DMS 273 (cell line): ENCODE results near the gene IL4I1.

Experiments
- DNase-seq: peaks from one replicate; lab custom pipeline; 2025; ENCODE audit not compliant: unreplicated experiment; lab: John Stamatoyannopoulos, UW

The IL4I1 gene

GRCh38 chr19:49880162-49880869, 16.4 kb downstream of the IL4I1 start:
- DNase-seq, result no peak

DNA sequence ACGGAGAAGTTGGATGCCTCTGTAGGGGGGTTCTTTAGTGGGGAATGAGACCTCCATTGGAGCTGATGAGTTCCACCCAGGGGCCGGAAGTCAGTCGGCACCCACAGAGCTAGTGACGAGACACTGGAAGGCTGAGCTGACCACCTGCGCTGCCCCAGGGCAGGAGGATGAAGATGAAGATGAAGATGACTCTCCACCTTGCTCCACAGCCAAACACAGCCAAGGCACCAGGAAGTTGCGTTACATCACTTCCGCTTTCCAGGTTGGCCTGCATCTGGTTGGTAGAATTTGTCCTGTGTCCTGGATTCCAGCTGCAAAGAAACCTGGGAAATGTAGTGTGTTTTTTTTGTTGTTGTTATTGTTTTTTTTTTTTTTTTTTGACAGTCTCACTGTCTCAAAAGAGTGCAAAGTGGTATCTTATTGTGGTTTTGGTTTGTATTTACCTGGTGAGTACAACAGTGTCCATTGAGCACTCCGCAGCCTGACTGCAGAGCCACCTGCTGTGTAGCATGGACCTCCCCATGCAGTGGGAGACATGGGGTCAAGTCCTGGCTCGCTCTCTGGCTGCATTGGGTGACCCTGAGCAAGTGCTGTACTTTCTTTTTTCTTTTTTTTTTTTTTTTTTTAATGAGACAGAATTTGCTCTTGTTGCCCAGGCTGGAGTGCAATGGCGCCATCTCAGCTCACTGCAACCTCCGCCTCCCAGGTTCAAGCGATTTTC, 17.3 kb downstream of the IL4I1 start:
- DNase-seq, result peak; percentile 32

DNA sequence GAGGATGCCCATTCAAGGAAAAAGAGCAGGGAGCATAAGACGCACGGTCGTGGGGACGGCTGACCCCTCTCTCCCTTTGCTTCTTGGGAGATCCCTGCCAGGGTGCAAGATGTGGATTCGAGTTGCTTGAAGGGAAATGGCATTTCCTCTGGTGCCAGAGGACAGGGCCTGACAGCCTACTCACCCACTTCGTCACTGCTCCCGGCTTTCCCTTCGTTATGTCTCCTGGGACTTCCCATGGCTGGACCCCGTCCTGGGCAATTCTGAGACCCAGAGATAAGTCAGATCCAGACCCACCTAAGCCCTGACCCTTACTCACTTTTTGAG, 18.0 kb downstream of the IL4I1 start:
- DNase-seq, result no peak

- peak; percentile 99 for DNase-seq
Measured at GRCh38 chr19:49877879-49878743, 18.6 kb downstream of the IL4I1 start.

DNA sequence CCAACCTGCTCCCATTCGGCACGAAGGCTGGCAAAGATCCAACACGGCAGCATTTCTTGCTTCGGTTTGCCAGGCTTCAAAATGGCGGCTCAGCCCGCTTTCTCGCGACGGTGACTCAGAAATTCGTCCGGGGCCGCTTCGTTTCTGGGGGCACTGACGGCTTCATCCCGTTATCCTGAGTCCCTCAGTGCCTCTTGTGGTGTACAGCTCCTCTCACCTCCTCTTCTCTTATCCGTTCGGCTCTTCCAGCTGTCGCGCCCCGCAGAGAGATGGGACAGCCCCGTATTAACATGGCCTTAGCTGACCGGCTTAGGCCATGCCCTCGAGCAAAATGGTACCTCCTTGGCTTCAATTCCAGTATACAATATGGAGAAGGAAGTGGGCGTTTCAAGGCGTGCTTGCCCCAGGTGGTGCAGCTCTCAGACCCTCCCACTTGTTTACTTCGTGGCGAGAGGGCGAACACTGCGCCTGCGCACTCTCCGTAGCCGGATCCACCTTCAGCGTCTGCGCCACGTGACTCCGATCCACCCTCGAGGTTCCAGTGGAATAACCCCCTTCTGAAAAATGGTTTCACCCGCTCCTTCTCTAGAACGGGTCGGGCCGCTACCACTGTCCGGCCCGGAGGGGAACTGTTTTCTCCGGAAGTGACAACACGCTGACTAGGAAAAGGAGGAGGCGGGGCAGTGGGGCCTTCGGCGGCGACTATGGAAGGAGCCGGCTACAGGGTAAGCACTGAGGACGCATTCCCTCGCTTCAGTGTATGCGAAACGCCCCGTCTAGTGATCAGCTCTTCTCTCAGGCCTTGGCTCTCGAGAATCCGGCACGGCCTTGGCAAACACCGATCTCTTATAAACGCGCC, 19.4 kb downstream of the IL4I1 start, which contains the start of the genes AKT1S1 and TBC1D17:
Gene AKT1S1 (minus strand): TSS at position 336 of the 859 bp plus-strand sequence. CDS start 4,060 bp downstream, outside the sequence.
Gene TBC1D17 (plus strand): TSS at position 683 of the 859 bp plus-strand sequence. CDS start 22 bp downstream, at position 705.
- peak; percentile 100 for DNase-seq

GRCh38 chr19:49876422-49877019, 20.2 kb downstream of the IL4I1 start:
- DNase-seq, result peak; percentile 99

DNA sequence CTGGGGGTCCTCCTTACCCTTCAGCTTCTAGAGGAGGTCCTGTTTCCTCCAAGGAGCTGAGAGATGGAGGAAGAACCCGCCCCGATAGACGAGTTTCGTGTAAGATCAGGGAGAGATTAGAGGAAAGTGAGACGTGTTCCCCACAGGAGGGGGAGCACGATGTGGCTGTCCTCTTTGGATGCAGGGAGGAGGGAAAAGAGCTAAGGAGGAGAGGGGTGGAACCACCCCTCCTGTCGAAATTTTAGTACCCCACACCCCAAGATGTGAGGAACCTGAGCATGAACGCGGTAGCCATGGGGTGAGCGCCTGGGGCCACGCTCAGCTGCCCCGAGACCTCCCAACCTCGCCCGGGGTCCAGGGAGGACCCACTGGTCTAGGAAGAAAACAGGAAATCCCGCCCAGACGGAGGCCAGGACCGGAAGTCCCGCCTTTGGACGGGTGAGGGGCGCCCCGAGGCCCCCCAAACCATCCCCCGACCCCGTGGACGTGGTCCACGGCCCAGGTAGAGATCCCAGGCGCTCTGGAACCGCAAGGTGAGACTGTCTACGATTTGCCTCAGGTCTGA, 20.7 kb downstream of the IL4I1 start:
- DNase-seq, result peak; percentile 81

GRCh38 chr19:49875177-49875576, 21.5 kb downstream of the IL4I1 start:
- no peak for DNase-seq

- no peak for DNase-seq
Measured at GRCh38 chr19:49874503-49875157, 22.1 kb downstream of the IL4I1 start.

DNA sequence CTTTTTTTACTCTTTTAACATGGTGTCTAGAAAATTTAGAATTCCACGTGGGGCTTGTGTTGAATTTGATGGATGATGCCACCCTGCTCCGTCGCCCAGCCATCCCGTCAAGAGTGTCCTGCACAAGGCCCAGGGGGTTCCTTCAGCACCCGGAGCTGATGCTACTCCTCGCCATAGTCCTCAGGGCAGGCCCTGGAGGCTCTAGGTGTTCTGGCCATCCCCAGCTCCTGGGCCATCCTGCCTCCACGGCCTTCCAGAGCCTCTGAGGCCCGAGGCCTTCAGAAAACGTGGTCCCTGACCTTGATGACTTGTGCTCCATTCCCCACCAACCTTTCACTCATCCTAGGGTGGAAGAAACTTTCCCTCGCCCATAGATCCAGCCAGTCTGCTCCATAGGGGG, 22.9 kb downstream of the IL4I1 start:
- no peak for DNase-seq

- DNase-seq, result no peak
Measured at GRCh38 chr19:49873129-49873521, 23.6 kb downstream of the IL4I1 start.

GRCh38 chr19:49872245-49873128, 24.2 kb downstream of the IL4I1 start:
- no peak for DNase-seq

DNA sequence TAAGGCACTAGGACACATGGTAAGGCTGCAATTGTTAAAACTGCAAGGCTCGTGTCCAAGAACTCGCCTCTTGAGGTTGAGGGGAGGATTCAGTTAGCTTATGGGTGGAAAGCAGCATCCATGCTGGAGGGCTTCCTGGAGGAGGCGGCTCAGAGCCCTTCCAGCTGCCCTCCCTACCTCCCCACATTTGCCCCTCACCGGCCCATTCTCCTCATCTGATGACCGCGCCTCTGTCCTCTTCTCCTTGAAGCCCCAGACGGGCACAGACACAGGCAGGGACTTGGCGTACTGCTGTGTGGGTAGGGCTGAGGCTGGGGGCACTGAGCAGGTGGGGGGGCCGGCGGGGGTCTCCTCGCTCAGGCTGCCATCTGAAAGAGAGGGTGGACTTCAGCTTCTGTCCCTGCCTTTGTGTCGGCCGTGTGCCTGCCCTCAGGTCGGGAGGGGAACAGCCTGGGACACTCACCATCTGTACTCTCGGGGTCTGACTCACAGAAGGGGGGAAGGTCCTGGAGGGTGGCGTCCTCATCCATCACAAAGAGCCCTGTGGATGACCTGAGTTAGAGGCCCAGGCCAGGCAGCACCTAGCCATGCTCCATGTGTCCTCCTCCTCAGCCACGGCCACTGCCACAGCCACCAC, 25.2 kb downstream of the IL4I1 start:
- no peak for DNase-seq

GRCh38 chr19:49870309-49870901, 26.3 kb downstream of the IL4I1 start:
- DNase-seq, result no peak

- DNase-seq, result peak; percentile 100
Measured at GRCh38 chr19:49869484-49870308, 27.0 kb downstream of the IL4I1 start.

DNA sequence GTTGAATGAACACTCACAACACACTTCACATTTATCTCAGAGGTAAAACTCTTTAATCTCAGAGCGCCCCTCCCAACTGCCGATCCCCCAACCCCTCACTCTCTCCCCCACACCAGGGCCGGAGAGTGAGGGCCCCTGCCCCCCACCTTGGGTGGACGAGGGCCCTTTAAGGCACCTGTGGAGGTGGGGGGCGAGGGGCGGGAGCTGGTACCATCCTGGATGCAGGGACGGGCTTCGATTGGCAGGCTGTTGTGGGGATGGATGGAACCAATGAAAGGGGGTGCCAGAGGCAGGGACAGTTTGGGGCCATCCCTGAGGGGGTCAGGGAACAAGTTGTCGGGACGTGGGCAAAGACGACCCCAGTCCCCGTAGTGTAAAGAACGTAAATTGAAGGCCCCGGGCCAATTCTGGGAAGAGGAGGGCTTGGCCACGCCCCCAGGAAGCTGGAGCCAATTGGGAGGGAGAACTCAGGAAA, 27.6 kb downstream of the IL4I1 start:
- DNase-seq, result no peak
